Measurements from ENCODE around the gene C11orf21.

The C11orf21 gene

DNA sequence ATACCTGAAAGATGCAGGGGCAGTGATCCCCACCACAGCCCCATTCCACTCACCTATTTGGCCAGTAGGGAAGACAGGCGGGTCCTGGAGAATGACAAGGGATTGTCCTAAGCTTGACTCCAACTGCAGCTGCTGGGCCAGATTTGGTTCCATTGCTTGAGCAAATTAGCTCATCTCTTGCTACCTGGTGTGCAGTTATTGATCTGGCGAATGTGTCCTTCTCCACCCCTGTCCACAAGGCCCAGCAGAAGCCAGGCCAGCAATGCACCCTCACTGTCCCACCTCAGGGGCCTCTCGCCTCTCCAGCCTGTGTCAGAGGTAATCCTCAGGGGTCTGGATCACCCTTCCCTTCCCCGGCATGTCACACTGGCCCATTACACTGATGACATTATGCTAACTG, 23.4 kb upstream of the C11orf21 start:
- DNase-seq (ENCODE audit: insufficient read length, low spot score), result no peak
- no peak for FAIRE-seq

DNA sequence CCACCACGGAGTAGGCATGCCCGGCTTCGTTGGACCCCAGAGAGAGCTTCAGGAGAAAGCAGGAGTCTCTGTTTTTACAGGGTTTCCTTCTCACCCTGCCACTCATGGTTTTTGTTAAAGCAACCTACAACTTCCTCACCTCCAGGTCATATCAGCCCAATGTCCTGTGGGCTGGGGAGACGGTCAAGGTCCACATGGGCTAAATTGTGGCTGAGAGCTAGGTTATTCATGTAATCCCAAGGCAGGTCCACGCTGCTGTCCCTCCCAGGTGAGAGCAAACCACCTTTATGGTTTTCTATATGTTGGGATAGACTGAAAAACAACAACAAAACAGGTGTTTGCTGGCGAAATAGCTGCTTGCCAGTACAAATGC, 19.6 kb upstream of the C11orf21 start:
- DNase-seq (ENCODE audit: insufficient read length, low spot score), result no peak
- FAIRE-seq, result no peak

DNA sequence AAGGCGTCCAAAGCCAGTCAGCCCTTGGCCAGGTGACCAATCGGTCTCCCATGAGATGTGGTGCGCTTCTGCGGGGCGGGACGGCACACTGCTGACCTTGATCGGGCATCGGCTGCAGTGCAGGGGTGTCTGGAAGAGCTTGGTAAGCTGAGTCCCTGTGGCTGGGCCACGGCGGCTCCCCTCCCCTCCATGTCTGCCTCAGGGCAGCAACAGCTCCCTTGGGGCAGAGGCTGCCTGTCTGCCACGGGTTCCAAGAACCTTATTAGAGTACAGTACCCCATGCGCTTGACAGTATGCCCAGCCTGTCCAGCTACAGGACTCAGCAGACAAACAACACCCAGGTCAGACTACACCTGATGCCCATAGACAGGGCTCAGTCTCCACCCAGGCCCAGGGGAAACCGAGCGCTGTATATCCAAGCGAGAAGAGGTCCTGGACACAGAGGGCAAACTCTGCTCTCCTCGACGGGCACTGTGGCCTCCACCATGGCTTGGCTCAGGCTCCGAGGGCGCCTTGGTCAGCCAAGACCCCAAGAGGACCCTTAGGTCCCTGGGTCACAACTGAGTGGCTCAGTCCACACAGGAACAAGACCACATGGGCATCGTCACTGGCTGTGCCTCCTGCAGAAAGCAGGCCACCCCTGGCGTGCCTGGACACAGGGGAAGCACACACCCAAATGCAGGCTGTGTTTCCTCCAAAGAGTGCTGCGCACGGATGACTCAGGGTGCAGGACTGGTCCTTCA, 19.0 kb upstream of the C11orf21 start:
- DNase-seq (ENCODE audit: insufficient read length, low spot score) (no peak), FAIRE-seq (no peak)

DNA sequence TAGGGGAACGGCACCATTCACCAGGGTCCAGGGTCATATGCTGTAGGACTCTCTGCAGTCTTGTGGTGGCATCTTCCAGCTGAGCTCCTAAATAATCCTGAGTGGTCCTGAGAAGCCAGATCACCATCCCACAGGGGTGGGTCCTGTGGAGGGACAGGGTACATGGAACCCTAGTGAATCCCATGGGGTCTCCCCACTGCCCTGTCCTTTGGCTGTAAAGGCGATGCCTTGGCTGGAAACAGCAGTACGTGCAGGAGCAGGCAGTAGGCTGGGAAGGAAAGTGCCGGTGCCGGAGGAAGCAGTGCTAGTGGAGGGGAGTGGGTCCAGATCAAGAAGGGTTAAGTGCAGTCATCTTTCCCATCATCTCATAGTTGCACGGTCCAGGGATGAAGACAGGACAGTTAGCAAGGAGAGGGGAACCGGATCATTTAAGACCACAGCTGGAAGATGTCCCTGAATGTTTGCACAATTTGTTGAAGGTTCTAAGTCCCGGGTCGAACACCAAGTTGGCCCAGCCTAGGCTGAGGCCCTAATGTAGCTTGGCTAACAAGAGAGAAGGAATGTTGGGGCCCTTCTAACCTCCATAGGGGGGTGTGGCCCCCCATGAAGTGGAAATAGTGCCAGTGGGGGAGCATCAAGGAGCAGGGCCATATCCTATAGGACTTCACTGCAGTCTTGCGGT, 18.2 kb upstream of the C11orf21 start:
- DNase-seq (ENCODE audit: insufficient read length, low spot score), result no peak
- no peak for FAIRE-seq

DNA sequence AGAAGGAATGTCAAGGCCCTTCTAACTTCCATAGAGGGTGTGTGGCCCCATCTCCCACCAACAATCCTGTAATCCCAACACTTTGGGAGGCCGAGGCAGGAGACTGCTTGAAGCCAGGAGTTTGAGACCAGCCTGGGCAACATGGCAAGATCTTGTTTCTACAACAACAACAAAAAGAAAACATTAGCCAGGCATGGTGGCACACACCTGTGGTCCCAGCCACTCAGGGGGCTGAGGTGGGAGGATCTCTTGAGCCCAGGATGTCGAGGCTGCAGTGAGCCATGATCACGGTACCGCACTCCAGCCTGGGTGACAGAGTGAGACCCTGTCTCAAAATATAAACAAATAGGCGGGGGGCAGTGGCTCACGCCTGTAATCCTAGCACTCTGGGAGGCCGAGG, 17.0 kb upstream of the C11orf21 start:
- DNase-seq (ENCODE audit: insufficient read length, low spot score) (no peak), FAIRE-seq (no peak)

DNA sequence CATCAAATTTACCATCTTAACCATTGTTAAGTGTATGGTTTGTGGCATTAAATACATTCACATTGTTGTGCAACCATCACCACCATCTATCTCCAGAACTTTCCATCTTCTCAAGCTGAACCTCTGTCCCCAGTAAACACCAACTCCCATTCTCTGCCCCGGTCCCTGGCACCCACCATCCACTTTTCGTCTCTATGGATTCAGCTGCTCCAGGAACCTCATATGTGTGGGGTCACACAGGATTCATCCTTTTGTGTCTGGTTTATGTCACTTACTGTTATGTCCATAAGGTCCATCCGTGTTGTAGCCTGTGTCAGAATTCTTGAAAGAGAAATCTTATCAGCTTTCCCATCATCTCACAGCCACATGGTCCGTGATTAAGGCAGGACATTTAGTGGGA, 16.4 kb upstream of the C11orf21 start:
- no peak for DNase-seq (ENCODE audit: insufficient read length, low spot score)
- no peak for FAIRE-seq

DNA sequence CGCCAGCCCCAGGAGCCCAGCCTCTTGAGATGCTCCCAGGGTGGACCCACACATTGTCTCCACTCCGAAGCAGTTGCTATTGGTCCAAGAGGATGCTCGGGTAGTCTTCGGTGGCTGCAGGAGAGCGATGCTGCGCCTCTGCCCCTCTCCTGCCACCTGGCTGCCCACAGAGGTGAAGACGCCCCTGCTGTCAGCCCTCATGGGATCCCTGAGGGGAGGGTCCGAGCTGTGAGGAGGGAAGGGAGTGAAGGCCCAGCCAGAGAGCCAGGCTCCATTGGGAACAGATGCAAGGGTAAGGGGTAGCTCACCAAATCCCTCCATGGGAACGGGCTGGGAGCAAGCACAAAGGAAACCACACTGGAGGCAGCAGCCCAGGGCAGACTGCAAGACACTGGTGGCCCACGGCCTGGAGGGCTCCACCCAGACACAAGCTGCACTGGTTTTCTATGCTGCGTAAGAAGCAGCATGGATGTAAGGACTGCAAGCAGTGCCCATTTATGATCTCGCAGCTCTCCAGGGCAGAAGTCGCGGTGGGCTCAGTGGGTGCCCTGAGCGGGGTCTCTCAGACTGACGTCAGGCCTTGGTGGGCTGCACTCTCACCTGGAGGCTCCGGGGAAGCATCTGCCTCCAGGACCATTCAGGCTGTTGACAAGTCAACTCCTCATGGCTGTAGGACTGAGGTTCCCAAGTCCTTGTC, 15.8 kb upstream of the C11orf21 start:
- no peak for FAIRE-seq
- DNase-seq (ENCODE audit: insufficient read length, low spot score), result no peak

DNA sequence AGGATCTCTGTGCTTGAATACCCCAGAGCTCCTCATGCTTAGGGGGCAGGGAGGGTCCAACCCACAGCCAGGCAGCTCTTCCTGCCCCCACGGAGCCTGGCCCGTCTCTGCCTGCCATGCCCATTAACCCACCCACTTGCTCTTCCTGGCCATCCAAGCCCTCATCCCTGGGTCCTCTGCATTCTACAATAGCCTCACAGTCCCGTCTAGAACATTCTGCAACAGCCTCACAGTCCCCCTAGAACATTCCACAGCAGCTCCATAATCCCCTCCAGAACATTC, 15.2 kb upstream of the C11orf21 start:
- FAIRE-seq, result no peak

DNA sequence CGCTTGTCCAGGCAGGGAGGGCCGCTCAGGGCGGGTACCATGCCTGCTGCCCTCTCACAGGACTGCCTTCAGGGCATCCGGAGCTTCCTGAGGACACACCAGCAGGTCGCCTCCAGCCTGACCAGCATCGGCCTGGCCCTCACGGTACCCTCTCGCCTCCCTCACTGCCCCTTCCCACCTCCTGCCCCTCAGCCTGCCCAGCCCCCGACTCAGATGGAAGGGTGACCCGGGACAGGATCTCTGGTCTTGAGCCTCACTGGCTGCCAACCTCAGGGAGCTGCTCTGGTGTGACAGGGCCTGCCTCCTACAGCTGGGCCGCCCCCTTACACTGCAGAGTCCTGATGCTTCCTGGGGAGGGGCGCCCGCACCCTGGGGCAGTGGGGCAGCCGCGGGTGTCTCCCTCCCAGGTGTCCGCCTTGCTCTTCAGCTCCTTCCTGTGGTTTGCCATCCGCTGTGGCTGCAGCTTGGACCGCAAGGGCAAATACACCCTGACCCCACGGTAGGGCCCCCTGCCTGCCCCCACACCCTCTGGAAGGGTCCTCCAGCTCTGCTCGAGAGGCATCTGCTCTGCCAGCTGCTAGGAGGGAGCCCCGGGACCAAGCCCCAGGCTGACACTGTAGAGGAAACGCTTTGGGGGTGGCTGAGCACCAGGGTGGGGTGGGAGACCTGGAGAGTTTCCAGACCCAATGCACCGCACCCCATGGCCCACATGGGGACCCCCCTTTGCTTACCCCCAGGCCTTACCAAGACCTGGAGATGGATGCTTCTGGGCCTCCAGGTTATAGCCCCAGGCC, 14.6 kb upstream of the C11orf21 start:
- DNase-seq (ENCODE audit: insufficient read length, low spot score) (no peak), FAIRE-seq (no peak)

More for the DNA sequence above, 15.2 kb upstream of the C11orf21 start:
- no peak for DNase-seq (ENCODE audit: insufficient read length, low spot score)

DNA sequence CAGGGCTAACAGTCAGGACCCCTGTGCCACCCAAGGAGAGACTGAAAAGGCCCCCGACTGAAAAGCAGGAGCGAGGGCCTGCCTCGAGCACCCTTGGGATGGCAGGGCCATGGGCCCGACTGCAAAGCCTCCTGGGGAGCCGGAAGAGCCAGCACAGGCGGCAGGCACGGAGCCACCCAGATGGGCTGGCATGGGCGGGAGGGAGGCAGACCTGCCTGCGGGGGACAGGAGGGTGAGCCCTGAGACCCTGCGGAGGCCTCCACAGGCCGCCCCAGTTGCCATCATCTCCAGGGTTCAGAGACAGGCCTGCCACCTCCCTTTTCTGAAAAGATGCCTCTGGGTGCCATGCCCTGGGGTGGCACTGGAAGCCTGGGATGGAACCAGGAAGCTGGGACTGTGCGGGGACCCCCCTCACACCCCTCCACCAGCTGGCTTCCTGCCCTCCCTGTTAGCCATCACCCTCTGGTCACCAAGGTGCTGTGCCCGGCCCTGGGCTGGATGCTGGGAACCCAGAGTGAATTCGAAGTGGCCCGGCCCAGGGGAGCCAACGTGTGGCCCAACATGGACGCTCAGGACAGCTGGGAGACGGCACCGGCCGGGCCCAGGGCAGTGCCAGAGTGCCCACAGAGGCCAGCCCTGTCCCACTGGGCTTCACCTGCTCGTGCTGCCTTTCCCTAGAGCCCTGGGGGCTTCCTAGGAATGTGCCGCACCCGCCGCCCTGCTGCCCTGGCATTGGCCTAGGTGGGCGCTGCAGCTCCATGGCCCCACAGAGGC, 13.9 kb upstream of the C11orf21 start:
- DNase-seq (ENCODE audit: insufficient read length, low spot score) (no peak), FAIRE-seq (no peak)

DNA sequence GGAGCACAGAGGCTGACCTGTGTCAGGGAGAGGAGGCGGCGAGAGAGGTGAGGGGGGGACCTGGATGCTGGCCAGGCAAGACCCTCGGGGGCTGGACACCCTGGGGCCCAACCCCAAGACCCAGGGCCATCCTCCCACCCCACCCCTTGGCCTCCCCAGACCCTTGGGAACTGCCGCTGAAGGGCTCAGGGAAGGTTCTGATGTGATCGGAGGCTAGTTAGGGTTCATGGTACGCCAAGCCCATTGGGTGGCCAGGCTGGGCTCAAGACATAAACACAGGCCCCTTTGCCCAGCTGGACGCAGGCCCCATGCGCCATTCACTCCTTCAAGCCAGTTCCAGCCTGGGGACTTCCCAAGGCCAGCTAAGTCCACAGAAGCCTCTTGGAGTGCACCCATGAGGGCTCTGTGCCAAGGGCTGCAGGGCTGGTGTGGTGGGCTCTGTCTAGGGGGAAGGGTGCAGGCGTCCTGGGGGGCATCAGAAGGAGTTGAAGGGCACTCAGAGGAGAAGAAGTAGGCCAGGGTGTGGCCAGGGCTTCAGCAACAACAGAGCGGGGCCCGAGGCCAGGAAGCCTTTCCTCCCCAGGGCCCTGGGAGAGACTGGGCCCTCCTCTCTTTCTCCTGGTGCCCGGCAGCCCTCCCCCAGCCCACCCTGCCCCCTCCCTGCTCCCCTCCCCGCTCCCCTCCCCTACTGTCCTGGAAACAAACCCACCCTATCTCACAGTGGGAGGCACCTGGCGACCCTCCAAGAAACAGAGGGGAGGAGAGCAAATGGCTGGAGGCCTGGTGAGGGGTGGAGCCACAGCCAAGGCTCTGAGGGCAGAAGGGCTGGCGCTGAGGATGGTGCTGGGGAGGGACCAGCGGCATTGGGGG, 13.0 kb upstream of the C11orf21 start:
- no peak for DNase-seq (ENCODE audit: insufficient read length, low spot score)
- no peak for FAIRE-seq

DNA sequence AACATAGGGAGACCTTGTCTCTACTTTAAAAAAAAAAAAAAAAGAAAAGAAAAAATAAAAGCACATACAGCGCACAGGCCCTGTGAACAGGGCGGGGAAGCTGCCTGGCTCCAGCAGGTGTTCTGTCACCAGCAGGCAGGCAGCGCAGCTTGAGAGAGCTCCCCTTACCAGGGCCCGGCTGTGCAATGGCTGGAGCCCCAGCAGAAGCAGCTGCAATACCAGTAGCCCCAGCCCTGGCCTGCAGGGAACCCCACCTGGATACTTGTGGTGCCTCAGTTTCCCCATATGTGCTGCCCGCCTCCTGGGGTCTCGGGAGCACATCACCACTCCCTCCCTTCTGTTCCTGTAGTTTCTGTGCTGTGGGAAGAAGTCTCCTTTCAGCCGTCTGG, 12.4 kb upstream of the C11orf21 start:
- DNase-seq (ENCODE audit: insufficient read length, low spot score), result no peak
- FAIRE-seq, result no peak

DNA sequence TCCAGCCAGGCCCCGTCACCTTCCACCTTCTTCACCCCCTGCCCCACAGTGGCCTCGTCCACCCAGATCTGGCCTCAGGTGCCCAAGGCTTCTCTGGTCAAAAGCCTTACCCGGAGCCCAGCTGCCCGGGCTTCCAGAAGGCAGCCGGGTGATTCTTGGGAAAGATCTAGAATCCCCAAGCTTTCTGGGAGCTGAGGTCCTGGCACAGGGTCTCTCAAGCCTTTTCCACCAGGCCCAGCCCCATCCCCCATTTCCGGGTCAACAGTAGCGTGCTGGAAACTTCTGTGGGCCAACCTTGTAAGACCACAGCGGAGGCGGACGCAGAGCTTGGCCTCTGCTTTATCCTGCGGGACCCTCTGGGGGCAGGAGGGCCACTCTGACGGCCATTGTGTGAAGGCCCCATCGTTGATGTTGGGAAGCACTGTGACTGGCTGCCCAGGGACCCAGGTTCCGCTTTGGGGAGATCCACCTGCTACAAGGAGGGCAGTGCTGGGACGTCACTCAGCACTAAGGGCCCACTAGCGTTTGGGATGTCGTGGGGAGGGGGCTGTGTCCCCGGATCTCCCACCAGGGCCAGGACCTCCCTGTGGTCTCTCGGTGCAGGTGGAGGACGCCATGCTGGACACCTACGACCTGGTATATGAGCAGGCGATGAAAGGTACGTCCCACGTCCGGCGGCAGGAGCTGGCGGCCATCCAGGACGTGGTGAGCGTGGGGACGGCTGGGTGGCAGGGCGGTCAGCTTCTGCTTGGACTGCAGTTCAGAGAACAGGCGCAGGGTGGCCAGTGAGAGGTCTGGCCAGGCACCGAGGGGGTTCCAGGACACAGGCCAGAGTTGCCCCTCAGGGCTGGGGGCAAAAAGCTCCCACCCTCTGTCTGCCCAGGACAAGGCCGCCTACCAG, 11.6 kb upstream of the C11orf21 start:
- DNase-seq (ENCODE audit: insufficient read length, low spot score) (no peak), FAIRE-seq (no peak)

DNA sequence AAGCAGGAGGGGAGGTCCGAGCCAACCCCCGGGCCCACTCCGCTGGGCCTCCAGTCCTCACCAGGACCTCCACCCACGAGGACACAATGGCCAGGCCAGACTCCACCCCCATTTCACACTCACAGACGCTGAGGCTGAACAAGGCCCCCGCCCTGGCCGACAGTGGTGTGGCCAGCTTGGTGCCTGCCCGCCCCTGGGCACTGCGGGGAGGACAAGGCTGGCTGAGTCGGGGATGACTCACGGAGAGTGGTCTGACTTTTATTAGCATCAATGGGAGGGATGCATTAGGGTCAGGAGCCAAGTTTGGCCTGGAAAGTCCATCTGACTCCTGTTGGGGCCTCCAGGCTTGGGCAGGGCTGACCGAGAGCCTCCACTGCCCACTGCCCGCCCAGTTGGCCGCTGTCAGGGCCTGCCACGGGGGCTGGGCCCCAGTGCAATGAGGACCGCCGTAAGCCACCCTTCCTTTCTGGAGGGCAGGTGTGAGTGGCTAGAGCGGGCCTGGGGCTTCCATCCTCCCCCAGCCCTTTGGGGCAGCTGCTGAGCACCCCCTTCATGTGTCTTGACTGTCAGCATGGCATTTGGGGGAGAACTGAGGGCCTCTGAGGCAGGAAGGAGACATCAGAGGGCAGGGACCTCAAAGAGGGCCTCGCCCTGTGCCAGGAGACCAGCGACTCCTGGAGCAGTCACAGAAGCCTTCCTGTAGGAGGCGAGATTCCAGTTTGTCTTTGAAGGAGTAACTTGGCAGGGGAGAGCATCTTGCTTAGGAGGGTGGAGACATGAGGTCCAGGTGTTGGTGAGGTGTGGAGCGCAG, 10.7 kb upstream of the C11orf21 start:
- no peak for FAIRE-seq
- no peak for DNase-seq (ENCODE audit: insufficient read length, low spot score)

DNA sequence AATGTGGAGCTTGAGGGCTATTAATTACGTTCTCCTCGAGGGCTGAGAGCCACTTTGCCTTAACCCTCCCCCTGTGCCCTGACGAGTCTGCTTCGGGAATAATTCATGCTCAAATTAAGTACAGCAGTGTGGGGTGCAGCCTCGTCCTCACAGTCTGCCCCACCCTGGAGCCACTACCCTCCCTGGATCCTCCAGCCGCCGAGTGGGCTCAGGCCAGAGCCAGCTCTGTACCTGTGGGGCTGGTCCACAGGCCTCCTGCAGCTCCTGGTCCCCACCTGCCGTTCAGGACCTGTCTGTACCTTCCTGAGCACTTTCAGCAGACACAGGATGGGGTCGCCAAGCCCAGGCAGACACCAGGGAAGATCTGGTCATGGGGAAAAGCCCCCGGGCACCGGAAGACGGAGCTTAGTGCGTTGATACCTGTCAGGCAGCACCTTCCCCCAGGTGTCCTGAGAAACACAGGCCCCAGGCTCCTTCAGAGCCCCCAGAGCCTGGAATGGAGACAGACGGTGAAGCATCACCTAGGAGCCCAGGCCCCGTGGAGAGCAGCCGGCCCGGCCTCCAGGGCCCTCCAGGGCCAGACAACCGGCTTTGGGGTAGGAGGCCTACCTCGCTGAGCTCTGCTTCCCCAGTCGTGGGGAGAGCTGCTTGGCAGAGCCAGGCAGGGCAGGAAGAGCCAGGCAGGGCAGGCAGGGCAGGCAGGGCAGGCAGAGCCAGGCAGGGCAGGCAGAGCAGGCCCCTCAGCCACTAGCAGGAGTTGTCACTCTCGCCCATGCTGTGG, 9.8 kb upstream of the C11orf21 start:
- DNase-seq (ENCODE audit: insufficient read length, low spot score) (no peak), FAIRE-seq (no peak)

DNA sequence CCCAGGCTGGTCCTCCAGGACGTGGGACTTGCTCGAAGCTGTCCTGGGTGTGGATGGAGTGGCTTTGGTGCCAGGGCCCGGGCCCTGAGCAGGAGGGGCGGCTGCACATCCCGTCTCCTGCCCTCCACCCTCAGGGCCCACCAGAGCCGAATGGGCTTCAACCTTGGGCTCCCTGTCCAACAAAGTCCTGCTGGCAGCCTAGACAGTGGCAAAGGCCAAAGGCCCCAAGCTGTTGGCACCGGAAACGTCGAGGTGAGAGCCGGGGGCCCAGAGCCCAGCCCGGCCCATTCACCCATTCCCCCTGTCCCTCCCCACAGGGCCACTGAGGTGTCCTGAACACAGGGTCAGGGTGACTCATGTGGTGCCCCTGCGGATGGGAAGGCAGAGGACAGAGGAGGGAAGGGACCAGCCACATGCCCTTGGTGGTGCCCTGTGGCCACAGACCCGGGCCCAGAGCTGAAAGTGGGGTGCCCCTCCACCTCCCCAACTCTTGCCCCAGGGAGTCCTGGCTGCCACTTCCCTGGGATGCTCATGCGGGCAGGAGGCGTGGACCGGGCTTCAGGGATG, 9.2 kb upstream of the C11orf21 start:
- FAIRE-seq (no peak), DNase-seq (ENCODE audit: insufficient read length, low spot score) (no peak)

All from GM19239 (cell line).